NCI-H1694 (cell line): ENCODE results near the gene ARHGAP21.

Experiments used
- DNase-seq: peaks from one replicate; lab custom pipeline; 2025; lab: John Stamatoyannopoulos, UW

The ARHGAP21 gene

GRCh38 chr10:24722676-24723385 is 856 bp downstream of the ARHGAP21 start:
- DNase-seq = no peak

DNA sequence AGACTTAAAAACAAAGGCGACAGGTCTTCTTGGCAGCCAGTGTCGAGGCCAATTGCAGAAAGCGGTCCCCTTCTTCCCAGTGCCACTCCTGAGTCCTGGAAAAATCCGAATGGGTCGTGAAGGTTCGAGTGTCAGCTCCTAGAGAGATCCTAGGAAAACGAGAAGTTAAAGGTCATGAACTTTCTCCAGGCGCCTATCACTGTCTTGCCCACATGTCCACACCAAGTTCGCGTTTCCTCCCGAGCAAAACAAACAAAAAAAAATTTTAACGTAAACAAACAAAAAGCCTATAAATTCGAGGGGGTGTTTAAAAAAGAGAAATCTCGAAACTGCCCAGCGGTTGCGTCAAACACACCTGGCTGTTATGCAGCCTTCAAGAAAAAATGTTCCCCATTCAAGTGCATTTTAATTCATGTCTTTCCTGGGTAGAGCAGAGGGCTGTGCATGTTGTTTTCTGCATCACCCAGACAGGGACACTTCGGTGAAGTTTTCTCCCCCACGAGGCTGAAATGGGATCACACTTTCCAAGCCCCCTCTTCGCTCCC is 1.5 kb downstream of the ARHGAP21 start:
- DNase-seq = no peak

DNA sequence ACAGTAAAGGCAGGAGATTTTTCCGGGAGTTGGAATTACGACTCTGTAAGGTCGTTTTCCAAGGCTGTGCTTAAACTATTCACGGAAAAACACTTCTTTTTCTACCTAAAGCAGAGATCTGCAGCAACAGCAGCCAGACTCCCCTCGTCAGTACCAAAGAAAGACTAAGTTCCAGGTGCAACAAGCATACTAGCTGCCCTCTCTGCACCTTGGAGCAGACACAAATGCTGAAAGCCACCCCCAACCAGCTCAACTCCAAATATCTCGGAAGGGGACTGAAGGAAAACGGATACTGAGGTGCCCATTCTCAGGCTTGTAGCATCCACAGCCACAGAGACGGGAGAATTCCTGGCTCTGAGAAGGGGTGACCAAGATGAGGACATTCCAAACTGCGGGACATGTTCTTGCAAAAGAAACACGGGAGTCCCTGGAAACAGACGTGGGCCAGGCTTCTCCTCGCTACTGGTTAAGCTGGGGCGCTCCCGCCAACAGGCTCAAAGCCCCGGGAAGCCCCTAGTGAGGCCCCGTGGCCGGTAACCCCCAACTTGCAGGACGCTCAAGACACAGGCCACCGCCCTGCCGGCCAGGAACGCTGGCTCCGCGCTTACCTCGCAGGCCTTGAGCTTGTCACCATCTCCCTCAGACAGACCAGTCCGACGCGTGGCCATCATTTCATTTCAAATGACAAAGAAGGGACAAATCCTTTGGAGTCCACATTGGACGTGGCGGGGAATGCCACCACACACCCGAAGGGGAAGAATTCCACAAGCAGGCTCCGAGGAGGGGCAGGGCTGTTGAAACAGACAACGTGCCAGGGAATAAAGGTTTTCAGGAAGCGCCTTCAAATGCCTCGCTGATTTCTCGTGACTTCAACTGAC is 2.2 kb downstream of the ARHGAP21 start:
- no peak for DNase-seq

GRCh38 chr10:24720096-24720495 is 3.6 kb downstream of the ARHGAP21 start:
- no peak for DNase-seq

- DNase-seq = no peak
Observed at GRCh38 chr10:24718031-24718855, 5.4 kb downstream of the ARHGAP21 start.

- DNase-seq = no peak
Observed at GRCh38 chr10:24716295-24716694, 7.4 kb downstream of the ARHGAP21 start.

- DNase-seq = no peak
Observed at GRCh38 chr10:24715246-24715769, 8.4 kb downstream of the ARHGAP21 start.

DNA sequence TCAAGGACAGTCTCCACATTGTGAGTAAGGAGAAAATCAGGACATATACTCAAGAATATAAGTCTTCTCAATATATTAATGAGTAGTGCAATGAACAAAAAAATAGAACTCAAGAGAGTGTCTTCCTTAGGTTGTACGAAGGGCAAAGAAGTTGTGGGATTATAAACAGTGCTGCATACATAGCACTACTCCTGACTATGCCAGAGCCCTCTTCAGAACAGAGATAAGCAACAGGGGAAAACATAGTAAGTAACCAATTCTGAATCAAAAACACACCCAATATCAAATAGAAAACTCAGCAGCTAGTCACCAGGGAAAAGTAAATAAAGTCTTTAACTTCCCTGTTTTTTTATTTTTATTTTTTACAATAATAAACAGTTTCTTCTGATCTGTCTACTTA is 10.6 kb downstream of the ARHGAP21 start:
- DNase-seq = no peak

GRCh38 chr10:24711465-24711864 is 12.2 kb downstream of the ARHGAP21 start:
- DNase-seq = no peak

DNA sequence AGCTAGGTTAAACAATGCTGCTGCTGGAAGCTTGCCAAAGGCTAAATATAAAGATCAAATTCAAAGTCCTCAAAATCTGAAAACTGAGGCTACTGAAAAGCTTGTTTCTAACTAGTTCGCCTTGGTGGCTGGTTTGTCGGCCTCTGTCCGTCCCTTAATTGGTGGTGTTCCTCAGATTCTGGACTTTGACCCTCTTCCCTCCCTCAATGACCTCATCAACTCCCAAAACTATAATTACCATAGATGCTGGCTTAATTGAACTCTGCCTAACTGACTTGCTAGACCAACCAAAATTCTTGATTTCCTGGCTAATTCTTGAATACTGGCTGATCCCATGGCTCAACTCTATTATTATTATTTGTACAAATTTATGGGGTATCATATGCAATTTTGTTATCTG is 15.6 kb downstream of the ARHGAP21 start:
- no peak for DNase-seq

DNA sequence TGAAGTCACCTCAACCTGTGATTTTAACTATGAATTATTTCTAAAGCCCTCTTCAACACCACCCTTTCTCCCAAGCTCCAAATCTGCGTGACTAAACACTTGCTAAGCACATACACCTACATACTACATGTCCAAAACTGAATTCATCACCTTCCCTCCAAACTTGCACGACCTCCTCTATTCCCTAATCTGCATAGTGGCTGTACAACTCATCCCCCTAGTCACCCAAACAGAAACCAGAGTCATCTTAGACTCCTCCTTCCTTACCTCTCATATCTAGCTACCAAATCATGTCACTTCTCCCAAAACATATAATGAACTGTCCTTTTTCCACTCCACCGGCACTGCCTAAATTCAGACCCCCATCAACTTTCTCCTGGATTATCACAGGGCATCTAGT is 16.2 kb downstream of the ARHGAP21 start:
- DNase-seq = no peak

GRCh38 chr10:24706479-24707118 is 17.1 kb downstream of the ARHGAP21 start:
- no peak for DNase-seq

GRCh38 chr10:24703700-24704099 is 20.0 kb downstream of the ARHGAP21 start:
- no peak for DNase-seq

GRCh38 chr10:24701447-24701846 is 22.2 kb downstream of the ARHGAP21 start:
- no peak for DNase-seq

DNA sequence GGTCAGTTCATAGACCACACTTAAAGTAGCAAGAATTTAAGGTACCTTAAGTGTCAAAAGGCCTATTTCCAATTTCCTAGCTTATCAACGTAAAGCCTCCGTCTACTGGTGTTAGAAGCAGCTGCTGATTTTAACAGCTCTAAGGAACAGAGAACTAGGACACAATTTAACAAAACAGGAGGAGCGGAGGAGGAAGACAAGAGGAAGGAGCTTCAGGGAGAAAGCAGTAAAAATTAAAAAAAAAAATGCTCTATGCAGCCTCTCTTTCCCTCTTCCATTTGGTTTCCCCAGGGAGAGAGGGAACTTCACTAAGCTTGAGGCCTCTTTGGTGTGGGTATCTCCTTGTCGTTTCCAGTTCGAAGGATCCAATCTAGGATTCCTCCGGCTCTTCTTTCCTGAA is 22.7 kb downstream of the ARHGAP21 start:
- DNase-seq = no peak

GRCh38 chr10:24698270-24698669 is 25.4 kb downstream of the ARHGAP21 start:
- DNase-seq = no peak

- no peak for DNase-seq
Observed at GRCh38 chr10:24697080-24697479, 26.6 kb downstream of the ARHGAP21 start.

- no peak for DNase-seq
Observed at GRCh38 chr10:24695452-24695851, 28.2 kb downstream of the ARHGAP21 start.

- DNase-seq = no peak
Observed at GRCh38 chr10:24694086-24694485, 29.6 kb downstream of the ARHGAP21 start.

DNA sequence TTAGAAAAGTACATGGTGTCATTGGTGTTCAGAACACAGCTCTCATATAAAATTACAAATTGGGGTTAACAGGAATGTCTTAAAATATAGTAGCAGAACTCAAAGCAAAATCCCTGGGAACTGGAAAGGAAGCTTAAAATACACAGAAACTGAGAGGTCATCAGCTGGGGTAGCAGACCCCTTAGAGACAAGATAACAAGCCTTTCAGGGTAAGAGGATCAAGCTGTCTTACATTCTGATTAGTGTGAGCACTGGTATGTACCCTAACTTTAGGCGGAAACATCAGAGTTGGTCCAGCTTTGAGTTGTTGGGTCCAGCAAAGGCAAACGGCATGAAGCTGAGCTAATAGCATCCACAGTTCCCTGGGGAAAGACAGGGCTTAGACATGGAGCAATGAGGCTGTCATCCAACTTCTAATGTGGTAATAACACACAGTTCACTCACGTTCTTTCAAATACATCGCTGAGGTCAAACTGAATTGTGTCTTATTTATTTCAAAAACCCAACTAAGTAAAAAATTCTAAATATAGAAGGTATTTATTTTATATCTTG is 32.6 kb downstream of the ARHGAP21 start:
- DNase-seq = no peak

- DNase-seq = no peak
Observed at GRCh38 chr10:24685958-24686540, 37.6 kb downstream of the ARHGAP21 start.
